ENCODE results near the gene ADGRD2. TPM values are rescaled to one million over a fixed set of nuclear protein-coding genes. Genes with fewer than 3 reads are reported as not detected.

Gene ADGRD2
- polyA plus RNA-seq, 2 of the 4 experiments (the other 2 are of a cell fraction) = not detected

DNA sequence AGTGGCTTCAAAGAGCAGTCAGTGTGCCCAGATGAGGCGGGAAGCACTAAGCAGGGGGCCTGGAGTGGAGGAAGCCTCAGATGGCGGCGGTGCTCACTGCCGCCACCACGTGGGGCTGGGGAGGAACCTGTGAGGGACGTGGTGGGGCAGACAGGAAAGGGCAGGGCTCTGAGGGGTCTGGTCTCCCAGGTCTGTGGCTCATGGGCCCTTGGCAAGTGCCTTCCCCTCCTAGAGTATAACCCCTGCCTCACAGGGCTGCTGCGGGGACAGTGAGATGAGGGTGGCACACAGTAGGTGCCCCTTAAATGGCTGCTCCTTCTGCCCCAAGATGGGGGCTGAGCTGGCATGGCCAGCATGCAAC, 30.4 kb downstream of the ADGRD2 start:
- DNase-seq (ENCODE audit: low read depth in 1 of 2, low spot score in 1 of 2) (peak; percentile 53 to 92), ATAC-seq (peak; percentile 62 to 85), FAIRE-seq (no peak)
- WGBS (ENCODE audit: missing lambda C conversion rate) = 21% methylated on average over 7 of the region's 7 CpGs
- no peaks in the 10 kb centered on the region for H3K9me3 ChIP-seq
- CTCF ChIA-PET = interaction anchor here (0.6 to 3.3 kb wide), 12 partner anchors 10 to 75 kb away, joined by 3 to 25 read pairs (median 4); partner anchors contain the start of gene PSMB7
- peaks cover 7% of the 10 kb centered on the region; the same call in 2 of the 3 replicates for H3K4me1 ChIP-seq
- no peak overlapping the region for H3K27ac ChIP-seq
- no peak overlapping the region for H3K4me3 ChIP-seq
- no peak overlapping the region for H3K4me2 ChIP-seq
- POLR2A ChIA-PET = no interaction called here
- TF ChIP-seq TFCP2L1 (CRISPR knock-in tag; IDR thresholded peaks at IDR 0.05) (no peak), MAZ (IDR thresholded peaks at IDR 0.05; ENCODE audit: borderline replicate concordance, low read depth, low read length) (no peak), RARB (CRISPR knock-in tag; IDR thresholded peaks at IDR 0.05) (no peak), EHF (CRISPR knock-in tag; IDR thresholded peaks at IDR 0.05) (no peak), SMC3 (IDR thresholded peaks at IDR 0.05) (peak; percentile 44; the same call in 2 of the 3 replicates), HDAC2 (IDR thresholded peaks at IDR 0.05) (no peak), MAX (IDR thresholded peaks at IDR 0.05) (peak; percentile 71), RAD21 (conservative IDR thresholded peaks at IDR 0.05 in 1 of 2, IDR thresholded peaks at IDR 0.05 in 1 of 2) (peak; percentile 23 to 52; a peak in 2 of 5 replicates), E2F6 (IDR thresholded peaks at IDR 0.05; ENCODE audit: borderline replicate concordance, low read depth) (peak; percentile 81; the same call in 1 of the 2 replicates), NFE2L2 (conservative IDR thresholded peaks at IDR 0.05; ENCODE audit: low read length) (no peak)
- TF ChIP-seq, protein P1, sequence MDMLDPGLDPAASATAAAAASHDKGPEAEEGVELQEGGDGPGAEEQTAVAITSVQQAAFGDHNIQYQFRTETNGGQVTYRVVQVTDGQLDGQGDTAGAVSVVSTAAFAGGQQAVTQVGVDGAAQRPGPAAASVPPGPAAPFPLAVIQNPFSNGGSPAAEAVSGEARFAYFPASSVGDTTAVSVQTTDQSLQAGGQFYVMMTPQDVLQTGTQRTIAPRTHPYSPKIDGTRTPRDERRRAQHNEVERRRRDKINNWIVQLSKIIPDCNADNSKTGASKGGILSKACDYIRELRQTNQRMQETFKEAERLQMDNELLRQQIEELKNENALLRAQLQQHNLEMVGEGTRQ (IDR thresholded peaks at IDR 0.05) = peak; percentile 29; the same call in 1 of the 2 replicates
- TF ChIP-seq, protein P2, sequence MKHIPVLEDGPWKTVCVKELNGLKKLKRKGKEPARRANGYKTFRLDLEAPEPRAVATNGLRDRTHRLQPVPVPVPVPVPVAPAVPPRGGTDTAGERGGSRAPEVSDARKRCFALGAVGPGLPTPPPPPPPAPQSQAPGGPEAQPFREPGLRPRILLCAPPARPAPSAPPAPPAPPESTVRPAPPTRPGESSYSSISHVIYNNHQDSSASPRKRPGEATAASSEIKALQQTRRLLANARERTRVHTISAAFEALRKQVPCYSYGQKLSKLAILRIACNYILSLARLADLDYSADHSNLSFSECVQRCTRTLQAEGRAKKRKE (CRISPR knock-in tag; IDR thresholded peaks at IDR 0.05; ENCODE audit: low read depth) = no peak
- TF ChIP-seq, protein P3, sequence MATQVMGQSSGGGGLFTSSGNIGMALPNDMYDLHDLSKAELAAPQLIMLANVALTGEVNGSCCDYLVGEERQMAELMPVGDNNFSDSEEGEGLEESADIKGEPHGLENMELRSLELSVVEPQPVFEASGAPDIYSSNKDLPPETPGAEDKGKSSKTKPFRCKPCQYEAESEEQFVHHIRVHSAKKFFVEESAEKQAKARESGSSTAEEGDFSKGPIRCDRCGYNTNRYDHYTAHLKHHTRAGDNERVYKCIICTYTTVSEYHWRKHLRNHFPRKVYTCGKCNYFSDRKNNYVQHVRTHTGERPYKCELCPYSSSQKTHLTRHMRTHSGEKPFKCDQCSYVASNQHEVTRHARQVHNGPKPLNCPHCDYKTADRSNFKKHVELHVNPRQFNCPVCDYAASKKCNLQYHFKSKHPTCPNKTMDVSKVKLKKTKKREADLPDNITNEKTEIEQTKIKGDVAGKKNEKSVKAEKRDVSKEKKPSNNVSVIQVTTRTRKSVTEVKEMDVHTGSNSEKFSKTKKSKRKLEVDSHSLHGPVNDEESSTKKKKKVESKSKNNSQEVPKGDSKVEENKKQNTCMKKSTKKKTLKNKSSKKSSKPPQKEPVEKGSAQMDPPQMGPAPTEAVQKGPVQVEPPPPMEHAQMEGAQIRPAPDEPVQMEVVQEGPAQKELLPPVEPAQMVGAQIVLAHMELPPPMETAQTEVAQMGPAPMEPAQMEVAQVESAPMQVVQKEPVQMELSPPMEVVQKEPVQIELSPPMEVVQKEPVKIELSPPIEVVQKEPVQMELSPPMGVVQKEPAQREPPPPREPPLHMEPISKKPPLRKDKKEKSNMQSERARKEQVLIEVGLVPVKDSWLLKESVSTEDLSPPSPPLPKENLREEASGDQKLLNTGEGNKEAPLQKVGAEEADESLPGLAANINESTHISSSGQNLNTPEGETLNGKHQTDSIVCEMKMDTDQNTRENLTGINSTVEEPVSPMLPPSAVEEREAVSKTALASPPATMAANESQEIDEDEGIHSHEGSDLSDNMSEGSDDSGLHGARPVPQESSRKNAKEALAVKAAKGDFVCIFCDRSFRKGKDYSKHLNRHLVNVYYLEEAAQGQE (IDR thresholded peaks at IDR 0.05) = no peak
- TF ChIP-seq, protein P4, sequence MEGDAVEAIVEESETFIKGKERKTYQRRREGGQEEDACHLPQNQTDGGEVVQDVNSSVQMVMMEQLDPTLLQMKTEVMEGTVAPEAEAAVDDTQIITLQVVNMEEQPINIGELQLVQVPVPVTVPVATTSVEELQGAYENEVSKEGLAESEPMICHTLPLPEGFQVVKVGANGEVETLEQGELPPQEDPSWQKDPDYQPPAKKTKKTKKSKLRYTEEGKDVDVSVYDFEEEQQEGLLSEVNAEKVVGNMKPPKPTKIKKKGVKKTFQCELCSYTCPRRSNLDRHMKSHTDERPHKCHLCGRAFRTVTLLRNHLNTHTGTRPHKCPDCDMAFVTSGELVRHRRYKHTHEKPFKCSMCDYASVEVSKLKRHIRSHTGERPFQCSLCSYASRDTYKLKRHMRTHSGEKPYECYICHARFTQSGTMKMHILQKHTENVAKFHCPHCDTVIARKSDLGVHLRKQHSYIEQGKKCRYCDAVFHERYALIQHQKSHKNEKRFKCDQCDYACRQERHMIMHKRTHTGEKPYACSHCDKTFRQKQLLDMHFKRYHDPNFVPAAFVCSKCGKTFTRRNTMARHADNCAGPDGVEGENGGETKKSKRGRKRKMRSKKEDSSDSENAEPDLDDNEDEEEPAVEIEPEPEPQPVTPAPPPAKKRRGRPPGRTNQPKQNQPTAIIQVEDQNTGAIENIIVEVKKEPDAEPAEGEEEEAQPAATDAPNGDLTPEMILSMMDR (IDR thresholded peaks at IDR 0.05) = peak; percentile 61

DNA sequence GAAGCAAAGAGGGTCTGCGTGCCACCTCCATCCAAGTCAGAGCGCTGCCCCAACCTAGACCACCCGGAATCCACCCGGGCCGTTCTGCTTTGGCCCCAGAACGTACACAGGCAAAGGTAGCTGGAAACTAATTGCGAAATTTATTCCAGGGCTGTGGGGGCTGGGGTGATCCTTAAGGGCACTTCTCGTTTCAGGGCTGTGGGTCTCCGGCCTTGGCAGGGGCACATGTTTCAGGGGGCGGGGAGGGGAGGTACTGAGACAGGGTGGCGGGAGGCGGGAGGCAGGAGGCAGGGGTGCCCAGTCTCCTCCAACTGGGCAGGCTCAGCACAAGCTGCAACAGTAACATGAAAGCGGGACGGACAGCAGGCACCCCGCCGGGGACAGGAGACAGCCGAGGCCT, 30.9 kb downstream of the ADGRD2 start:
- ATAC-seq = no peak
- ChIA-PET POLR2A (no interaction called here), CTCF (interaction anchor here (0.6 to 3.3 kb wide), 13 partner anchors 11 to 76 kb away, joined by 3 to 25 read pairs (median 3); partner anchors contain the start of gene PSMB7)
- H3K4me3 ChIP-seq = no peak overlapping the region
- 71% methylated on average over 14 of the region's 17 CpGs for WGBS (ENCODE audit: missing lambda C conversion rate)
- H3K9me3 ChIP-seq = no peaks in the 10 kb centered on the region
- peaks cover 7% of the 10 kb centered on the region; the same call in 2 of the 3 replicates for H3K4me1 ChIP-seq
- no peak overlapping the region for H3K4me2 ChIP-seq
- no peak for FAIRE-seq
- no peak for DNase-seq (ENCODE audit: low read depth in 1 of 2, low spot score in 1 of 2)
- H3K27ac ChIP-seq = no peak overlapping the region
- peak in 1 of 2 experiments; percentile 24; a peak in 1 of 4 replicates for TF ChIP-seq CEBPB (IDR thresholded peaks at IDR 0.05)
- TF ChIP-seq RFX5 (IDR thresholded peaks at IDR 0.05) = no peak
